HCT116 (cell line): Measurements from ENCODE around the gene S100A10. TPM values are rescaled to one million over a fixed set of nuclear protein-coding genes. Genes with fewer than 3 reads are reported as not detected.

Experiments used
- ATAC-seq: fragments of 200-7000 bp; cut with Tn5 transposase; 2 replicates; pipeline ENCODE4 v1.9.1; 2020; ENCODE audit warnings: mild to moderate bottlenecking, moderate library complexity
- BruUV-seq: library from RNA; stranded (reverse); fragments of 400-500 nt; replicated peaks from 2 replicates; lab custom pipeline; 2021; lab: Mats Ljungman, UMichigan
- CTCF ChIA-PET: fragments of 300-600 bp; sonication (Branson Sonifier 250); formaldehyde crosslinking; loops from one replicate; lab custom pipeline; 2021; ENCODE audit warnings: antibody characterized with exemption; lab: Charles Lee
- POLR2A ChIA-PET: fragments of 300-600, 350-600 bp; sonication (Branson Sonifier 250); formaldehyde crosslinking; loops from one replicate; lab custom pipeline; 2021; ENCODE audit warnings: antibody characterized with exemption; lab: Charles Lee
- RAD21 ChIA-PET, 2 experiments: fragments of 300-600 bp; sonication (Branson Sonifier 250); formaldehyde crosslinking; loops; one replicate each; lab custom pipeline; 2023; ENCODE audit warnings: low total read pairs in 2 of 2; ENCODE audit not compliant: uncharacterized antibody in 2 of 2, unreplicated experiment in 2 of 2, low non-redundant PET in 1 of 2; lab: Charles Lee
- DNase-seq: peaks from one replicate; pipeline ENCODE4 v3.0.0-alpha.2; 2010; ENCODE audit warnings: low read depth, low spot score
- H2AFZ ChIP-seq: fragments of 200-600 bp; shearing (Covaris generic), sonication (generic); 2 replicates; pipeline ENCODE4 v1.6.1; 2017; ENCODE audit warnings: low read depth, mixed run types, mixed read lengths, antibody characterized with exemption, low read length; ENCODE audit not compliant: poor library complexity, severe bottlenecking
- H3K27ac ChIP-seq: 2 replicates; pipeline ENCODE4 v1.5.1; 2012; ENCODE audit warnings: low read depth, low read length
- H3K27me3 ChIP-seq: fragments of 200-600 bp; sonication (generic); 2 replicates; pipeline ENCODE4 v1.6.1; 2016; ENCODE audit warnings: mixed run types, low read length, mixed read lengths; ENCODE audit not compliant: insufficient read depth
- H3K36me3 ChIP-seq, 2 experiments: fragments of 200-500 bp in 1 of 2; fragments of 200-600 bp in 1 of 2; sonication (Bioruptor generic) in 1 of 2; sonication (generic) in 1 of 2; 2 replicates each; pipeline versions ENCODE4 v1.5.1 to v1.6.1; 2014 to 2016; ENCODE audit warnings: low read length in 2 of 2, inconsistent platforms in 1 of 2, mixed read lengths in 1 of 2, mixed run types in 1 of 2; ENCODE audit not compliant: insufficient read depth in 2 of 2, control insufficient read depth in 1 of 2
- H3K4me1 ChIP-seq, 2 experiments: fragments of 200-600 bp in 1 of 2; sonication (generic) in 1 of 2; 2 replicates each; pipeline versions ENCODE4 v1.5.1 to v1.6.1; 2012 to 2017; ENCODE audit warnings: low read length in 2 of 2, inconsistent platforms in 1 of 2, mild to moderate bottlenecking in 1 of 2, mixed read lengths in 1 of 2, mixed run types in 1 of 2, moderate library complexity in 1 of 2; ENCODE audit not compliant: insufficient read depth in 2 of 2, control insufficient read depth in 1 of 2
- H3K4me2 ChIP-seq: fragments of 200-600 bp; sonication (generic); 2 replicates; pipeline ENCODE4 v1.6.1; 2017; ENCODE audit warnings: mixed run types, low read length, mixed read lengths
- H3K4me3 ChIP-seq, 2 experiments: fragments of 200-600 bp in 1 of 2; sonication (generic) in 1 of 2; replicated peaks in 1 of 2; 2 replicates each; pipeline ENCODE4 v1.5.1; 2011 to 2016; ENCODE audit warnings: low read length in 2 of 2, control low read depth in 1 of 2, low read depth in 1 of 2, mild to moderate bottlenecking in 1 of 2, mixed read lengths in 1 of 2, mixed run types in 1 of 2
- H3K79me2 ChIP-seq: fragments of 200-600 bp; sonication (generic); 2 replicates; pipeline ENCODE4 v1.6.1; 2017; ENCODE audit warnings: mild to moderate bottlenecking, mixed run types, low read length, moderate library complexity, mixed read lengths; ENCODE audit not compliant: insufficient read depth
- H3K9ac ChIP-seq: fragments of 200-600 bp; sonication (generic); 2 replicates; pipeline ENCODE4 v1.6.1; 2016; ENCODE audit warnings: low read length, mixed read lengths
- H3K9me2 ChIP-seq: fragments of 200-600 bp; sonication (generic), shearing (Covaris generic); 2 replicates; pipeline ENCODE4 v1.6.1; 2017; ENCODE audit warnings: mixed run types, mild to moderate bottlenecking, moderate library complexity; ENCODE audit not compliant: insufficient read depth
- H3K9me3 ChIP-seq, 2 experiments: fragments of 200-500 bp in 1 of 2; fragments of 200-600 bp in 1 of 2; sonication (Bioruptor generic) in 1 of 2; sonication (generic) in 1 of 2; 2 replicates each; pipeline ENCODE4 v1.6.1; 2014 to 2017; ENCODE audit warnings: low read length in 2 of 2, mixed read lengths in 2 of 2, inconsistent platforms in 1 of 2, low read depth in 1 of 2, mild to moderate bottlenecking in 1 of 2, mixed run types in 1 of 2, moderate library complexity in 1 of 2; ENCODE audit not compliant: control insufficient read depth in 1 of 2, insufficient read depth in 1 of 2
- H4K20me1 ChIP-seq: fragments of 200-600 bp; sonication (generic), shearing (Covaris generic); 2 replicates; pipeline ENCODE4 v1.6.1; 2017; ENCODE audit warnings: mixed run types, mild to moderate bottlenecking, moderate library complexity; ENCODE audit not compliant: insufficient read depth
- ATF3 ChIP-seq: IDR thresholded peaks from 2 replicates; pipeline ENCODE4 v1.6.1; 2012
- EZH2phosphoT487 ChIP-seq: fragments of 200-600 bp; IDR thresholded peaks from 2 replicates; pipeline ENCODE4 v1.6.1; 2018; ENCODE audit warnings: antibody characterized with exemption, borderline replicate concordance
- JUND ChIP-seq: IDR thresholded peaks from 2 replicates; pipeline ENCODE4 v1.6.1; 2012
- POLR2AphosphoS5 ChIP-seq: IDR thresholded peaks from 2 replicates; pipeline ENCODE4 v1.6.1; 2011; ENCODE audit warnings: mild to moderate bottlenecking, low read depth, low read length, moderate library complexity
- RAD21 ChIP-seq: IDR thresholded peaks from 2 replicates; pipeline ENCODE4 v1.6.1; 2012; ENCODE audit warnings: low read depth, mild to moderate bottlenecking
- SP1 ChIP-seq: IDR thresholded peaks from 2 replicates; pipeline ENCODE4 v1.6.1; 2012; ENCODE audit warnings: low read depth
- intact Hi-C: fragments of 100-400 bp; cut with micrococcal nuclease; formaldehyde crosslinking; loops from 2 replicates; pipeline ENCODE4 v1.10.0; 2022
- total RNA-seq: library from RNA; stranded (reverse); gene quantifications from one replicate; pipeline ENCODE4 v1.2.1, GENCODE V29; 2021; ENCODE audit not compliant: unreplicated experiment
- TF ChIP-seq, protein P1 (sequence below), 3 experiments: fragments of 200-600 bp in 1 of 3; sonication (generic) in 1 of 3; IDR thresholded peaks in 2 of 3; conservative IDR thresholded peaks in 1 of 3; 2 replicates each; pipeline ENCODE4 v1.5.1; 2012 to 2017; ENCODE audit warnings: low read depth in 2 of 3, low read length in 2 of 3, antibody characterized with exemption in 1 of 3, borderline replicate concordance in 1 of 3, control low read depth in 1 of 3, mild to moderate bottlenecking in 1 of 3, mixed read lengths in 1 of 3, mixed run types in 1 of 3, moderate library complexity in 1 of 3; ENCODE audit not compliant: insufficient read depth in 1 of 3
- TF ChIP-seq, protein P2 (sequence below): IDR thresholded peaks from 2 replicates; pipeline ENCODE4 v1.6.1; 2011; ENCODE audit warnings: mild to moderate bottlenecking, low read length, moderate library complexity; ENCODE audit not compliant: insufficient replicate concordance; ENCODE audit errors: extremely low read depth

S100A10 gene
- total RNA-seq, 1 experiment from 2014 or later, result 340 TPM

DNA sequence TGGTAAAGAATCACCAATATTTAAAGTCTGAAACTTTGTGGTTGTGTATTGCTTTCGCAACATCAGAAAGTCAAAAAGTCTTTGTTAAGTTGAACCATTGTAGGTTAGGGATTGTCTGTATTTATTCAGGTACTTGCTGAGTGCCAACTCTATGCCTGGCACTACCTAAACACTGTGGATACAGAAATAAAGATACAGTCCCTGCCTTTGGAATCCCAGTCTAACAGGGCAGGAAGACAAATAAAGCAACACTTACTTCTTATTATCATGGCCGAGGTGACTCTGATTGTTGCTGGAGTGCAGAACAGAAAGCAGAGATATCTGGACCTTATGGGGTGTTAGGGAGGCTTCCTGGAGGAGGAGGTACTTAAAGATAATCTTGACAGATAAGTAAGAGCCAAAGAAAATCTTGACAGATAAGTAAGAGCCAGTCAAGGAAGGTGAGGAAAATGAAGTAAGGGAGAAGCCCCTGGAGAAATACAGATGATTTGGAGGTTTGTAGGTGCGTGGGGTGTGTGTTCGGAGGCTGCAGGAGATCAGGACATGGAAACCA, 11.8 kb upstream of the S100A10 start (continued):
- TF ChIP-seq ATF3 (no peak), SP1 (no peak)

- RAD21 ChIA-PET, result interaction anchor here (2.8 to 3.0 kb wide), 2 partner anchors 36 kb away, joined by 9 to 19 read pairs; no protein-coding TSS in a partner anchor
- CTCF ChIA-PET, result interaction anchor here (0.6 to 10.1 kb wide), 11 partner anchors 10 to 455 kb away, joined by 3 to 168 read pairs (median 4); partner anchors contain the start of genes S100A11 and THEM4
- POLR2A ChIA-PET, result interaction anchor here (1.2 kb wide), 1 partner anchor 9 kb away, joined by 3 read pairs; no protein-coding TSS in a partner anchor
- Histone ChIP-seq H3K27me3 (no peaks in the 10 kb centered on the region), H3K27ac (no peak overlapping the region), H3K4me2 (no peak overlapping the region), H3K9me3 (no peaks in the 10 kb centered on the region), H3K9ac (no peak overlapping the region), H3K4me1 (peaks cover 4 to 14% of the 10 kb centered on the region in 2 experiments; a peak in 3 of 4 replicates), H3K36me3 (no peaks in the 10 kb centered on the region), H4K20me1 (no peaks in the 10 kb centered on the region), H3K4me3 (no peak overlapping the region), H2AFZ (no peak overlapping the region), H3K79me2 (no peaks in the 10 kb centered on the region), H3K9me2 (no peaks in the 10 kb centered on the region)
- DNase-seq, result no peak
- peak; percentile 70 for ATAC-seq
- intact Hi-C loops, result no loop called here
- BruUV-seq, result no TSS peak
- TF ChIP-seq JUND (no peak), EZH2phosphoT487 (no peak), POLR2AphosphoS5 (no peak), RAD21 (peak; percentile 33; the same call in 1 of the 2 replicates)
- TF ChIP-seq, protein P1, sequence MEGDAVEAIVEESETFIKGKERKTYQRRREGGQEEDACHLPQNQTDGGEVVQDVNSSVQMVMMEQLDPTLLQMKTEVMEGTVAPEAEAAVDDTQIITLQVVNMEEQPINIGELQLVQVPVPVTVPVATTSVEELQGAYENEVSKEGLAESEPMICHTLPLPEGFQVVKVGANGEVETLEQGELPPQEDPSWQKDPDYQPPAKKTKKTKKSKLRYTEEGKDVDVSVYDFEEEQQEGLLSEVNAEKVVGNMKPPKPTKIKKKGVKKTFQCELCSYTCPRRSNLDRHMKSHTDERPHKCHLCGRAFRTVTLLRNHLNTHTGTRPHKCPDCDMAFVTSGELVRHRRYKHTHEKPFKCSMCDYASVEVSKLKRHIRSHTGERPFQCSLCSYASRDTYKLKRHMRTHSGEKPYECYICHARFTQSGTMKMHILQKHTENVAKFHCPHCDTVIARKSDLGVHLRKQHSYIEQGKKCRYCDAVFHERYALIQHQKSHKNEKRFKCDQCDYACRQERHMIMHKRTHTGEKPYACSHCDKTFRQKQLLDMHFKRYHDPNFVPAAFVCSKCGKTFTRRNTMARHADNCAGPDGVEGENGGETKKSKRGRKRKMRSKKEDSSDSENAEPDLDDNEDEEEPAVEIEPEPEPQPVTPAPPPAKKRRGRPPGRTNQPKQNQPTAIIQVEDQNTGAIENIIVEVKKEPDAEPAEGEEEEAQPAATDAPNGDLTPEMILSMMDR (IDR thresholded peaks at IDR 0.05 in 2 of 3, conservative IDR thresholded peaks at IDR 0.05 in 1 of 3; ENCODE audit: borderline replicate concordance in 1 of 3, insufficient read depth in 1 of 3, low read depth in 2 of 3, low read length in 2 of 3), result peak; percentile 7 to 37 (median 15); a peak in 2 of 6 replicates
- TF ChIP-seq, protein P2, sequence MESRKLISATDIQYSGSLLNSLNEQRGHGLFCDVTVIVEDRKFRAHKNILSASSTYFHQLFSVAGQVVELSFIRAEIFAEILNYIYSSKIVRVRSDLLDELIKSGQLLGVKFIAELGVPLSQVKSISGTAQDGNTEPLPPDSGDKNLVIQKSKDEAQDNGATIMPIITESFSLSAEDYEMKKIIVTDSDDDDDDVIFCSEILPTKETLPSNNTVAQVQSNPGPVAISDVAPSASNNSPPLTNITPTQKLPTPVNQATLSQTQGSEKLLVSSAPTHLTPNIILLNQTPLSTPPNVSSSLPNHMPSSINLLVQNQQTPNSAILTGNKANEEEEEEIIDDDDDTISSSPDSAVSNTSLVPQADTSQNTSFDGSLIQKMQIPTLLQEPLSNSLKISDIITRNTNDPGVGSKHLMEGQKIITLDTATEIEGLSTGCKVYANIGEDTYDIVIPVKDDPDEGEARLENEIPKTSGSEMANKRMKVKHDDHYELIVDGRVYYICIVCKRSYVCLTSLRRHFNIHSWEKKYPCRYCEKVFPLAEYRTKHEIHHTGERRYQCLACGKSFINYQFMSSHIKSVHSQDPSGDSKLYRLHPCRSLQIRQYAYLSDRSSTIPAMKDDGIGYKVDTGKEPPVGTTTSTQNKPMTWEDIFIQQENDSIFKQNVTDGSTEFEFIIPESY, result no peak
Observed at GRCh38 chr1:152003846-152004442, 10.3 kb upstream of the S100A10 start.
